Endothelial cell (in vitro differentiated cells): Measurements from ENCODE around the gene SCFD2. TPM values are rescaled to one million over a fixed set of nuclear protein-coding genes. Genes with fewer than 3 reads are reported as not detected.
"Not testable (repeated sequence)": the region's sequence is repeated elsewhere in the genome, so short reads cannot be mapped to it uniquely, and the experiment has no call there.

Experiments used
- DNase-seq: peaks from one replicate; pipeline ENCODE4 v3.0.0; 2021; ENCODE audit warnings: low spot score
- H3K27ac Mint-ChIP-seq: one replicate; pipeline ENCODE4 v1.8.0; 2021; ENCODE audit warnings: mixed read lengths, inconsistent platforms; ENCODE audit not compliant: unreplicated experiment
- H3K27me3 Mint-ChIP-seq: one replicate; pipeline ENCODE4 v1.8.0; 2021; ENCODE audit warnings: mild to moderate bottlenecking, moderate library complexity, mixed read lengths, inconsistent platforms; ENCODE audit not compliant: unreplicated experiment
- H3K36me3 Mint-ChIP-seq: one replicate; pipeline ENCODE4 v1.8.0; 2021; ENCODE audit warnings: mild to moderate bottlenecking, low read depth, mixed read lengths, inconsistent platforms; ENCODE audit not compliant: unreplicated experiment
- H3K4me1 Mint-ChIP-seq: one replicate; pipeline ENCODE4 v1.8.0; 2021; ENCODE audit warnings: mild to moderate bottlenecking, mixed read lengths, inconsistent platforms; ENCODE audit not compliant: unreplicated experiment
- H3K4me3 Mint-ChIP-seq: one replicate; pipeline ENCODE4 v1.8.0; 2021; ENCODE audit warnings: mild to moderate bottlenecking, mixed read lengths, inconsistent platforms; ENCODE audit not compliant: unreplicated experiment
- H3K9me3 Mint-ChIP-seq: one replicate; pipeline ENCODE4 v1.8.0; 2021; ENCODE audit warnings: mixed read lengths, inconsistent platforms; ENCODE audit not compliant: unreplicated experiment
- total RNA-seq: library from RNA; stranded (reverse); fragmentation: NEBNext Ultra II Directional; extraction: Animal tissue kit (Norgen Biotek cat#: 25700); gene quantifications from one replicate; pipeline ENCODE4 v1.2.1, GENCODE V29; 2021; ENCODE audit not compliant: unreplicated experiment
- TF ChIP-seq, protein P1 (sequence below): fragments of 200-600 bp; sonication (generic); IDR thresholded peaks from one replicate; pipeline ENCODE4 v1.5.0; 2021; ENCODE audit warnings: antibody characterized with exemption; ENCODE audit not compliant: unreplicated experiment

Gene SCFD2
- total RNA-seq, 1 donor from 2014 or later, result 13.6 TPM

DNA sequence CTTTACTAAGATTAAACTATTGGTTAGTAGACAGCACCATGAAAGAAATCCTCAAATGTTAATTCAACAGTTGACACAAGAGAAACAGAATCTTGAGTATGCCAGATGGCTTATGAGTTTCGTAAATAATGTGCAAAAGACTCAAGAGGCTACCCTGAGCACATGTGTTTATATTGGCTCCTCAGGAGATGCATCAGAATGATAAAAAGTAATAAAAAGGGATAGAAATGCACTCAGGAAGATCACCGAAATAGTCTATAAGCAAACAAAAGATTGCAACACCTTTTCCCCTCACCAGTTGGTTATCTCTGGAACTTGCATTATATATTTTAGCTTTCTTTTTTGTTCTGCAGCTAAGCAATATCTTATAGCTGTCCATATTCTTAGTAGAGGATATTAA, 84.4 kb downstream of the SCFD2 start:
- H3K36me3 Mint-ChIP-seq, result no peaks in the 10 kb centered on the region
- no peak overlapping the region for H3K4me3 Mint-ChIP-seq
- TF ChIP-seq, protein P1, sequence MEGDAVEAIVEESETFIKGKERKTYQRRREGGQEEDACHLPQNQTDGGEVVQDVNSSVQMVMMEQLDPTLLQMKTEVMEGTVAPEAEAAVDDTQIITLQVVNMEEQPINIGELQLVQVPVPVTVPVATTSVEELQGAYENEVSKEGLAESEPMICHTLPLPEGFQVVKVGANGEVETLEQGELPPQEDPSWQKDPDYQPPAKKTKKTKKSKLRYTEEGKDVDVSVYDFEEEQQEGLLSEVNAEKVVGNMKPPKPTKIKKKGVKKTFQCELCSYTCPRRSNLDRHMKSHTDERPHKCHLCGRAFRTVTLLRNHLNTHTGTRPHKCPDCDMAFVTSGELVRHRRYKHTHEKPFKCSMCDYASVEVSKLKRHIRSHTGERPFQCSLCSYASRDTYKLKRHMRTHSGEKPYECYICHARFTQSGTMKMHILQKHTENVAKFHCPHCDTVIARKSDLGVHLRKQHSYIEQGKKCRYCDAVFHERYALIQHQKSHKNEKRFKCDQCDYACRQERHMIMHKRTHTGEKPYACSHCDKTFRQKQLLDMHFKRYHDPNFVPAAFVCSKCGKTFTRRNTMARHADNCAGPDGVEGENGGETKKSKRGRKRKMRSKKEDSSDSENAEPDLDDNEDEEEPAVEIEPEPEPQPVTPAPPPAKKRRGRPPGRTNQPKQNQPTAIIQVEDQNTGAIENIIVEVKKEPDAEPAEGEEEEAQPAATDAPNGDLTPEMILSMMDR, result no peak
- DNase-seq, result no peak
- peaks cover 2% of the 10 kb centered on the region for H3K27me3 Mint-ChIP-seq
- no peak overlapping the region for H3K27ac Mint-ChIP-seq
- no peaks in the 10 kb centered on the region for H3K4me1 Mint-ChIP-seq
- H3K9me3 Mint-ChIP-seq, result no peaks in the 10 kb centered on the region

GRCh38 chr4:53280846-53281245, 85.0 kb downstream of the SCFD2 start:
- H3K36me3 Mint-ChIP-seq, result no peaks in the 10 kb centered on the region
- H3K27ac Mint-ChIP-seq, result no peak overlapping the region
- no peaks in the 10 kb centered on the region for H3K9me3 Mint-ChIP-seq
- TF ChIP-seq, protein P1, result no peak
- DNase-seq, result no peak
- peaks cover 2% of the 10 kb centered on the region for H3K27me3 Mint-ChIP-seq
- H3K4me3 Mint-ChIP-seq, result no peak overlapping the region
- H3K4me1 Mint-ChIP-seq, result no peaks in the 10 kb centered on the region

GRCh38 chr4:53274609-53275268, 91.1 kb downstream of the SCFD2 start:
- Mint-ChIP-seq H3K4me3 (no peak overlapping the region), H3K4me1 (no peaks in the 10 kb centered on the region), H3K9me3 (no peaks in the 10 kb centered on the region), H3K27ac (no peak overlapping the region), H3K36me3 (no peaks in the 10 kb centered on the region), H3K27me3 (no peaks in the 10 kb centered on the region)
- DNase-seq, result no peak
- TF ChIP-seq, protein P1, result no peak

DNA sequence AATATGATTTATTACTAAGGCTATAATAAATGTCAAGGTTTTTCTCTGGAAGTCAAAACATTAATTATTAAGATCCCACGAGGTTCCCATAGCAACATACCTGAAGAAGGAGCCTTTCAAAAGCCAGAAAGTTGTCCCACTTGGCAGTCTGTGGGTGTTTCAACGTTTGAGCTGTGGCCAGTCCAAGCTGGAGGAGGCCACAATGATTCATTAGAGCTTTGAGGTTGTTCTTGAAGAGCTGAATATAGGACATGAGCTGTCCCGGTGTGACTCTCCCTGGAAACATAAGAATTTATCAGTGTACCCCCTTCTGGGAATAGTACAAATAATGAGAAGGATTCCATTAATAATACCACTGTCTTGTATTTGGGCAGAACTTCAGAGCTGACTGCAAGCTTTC, 92.1 kb downstream of the SCFD2 start:
- no peak overlapping the region for H3K27ac Mint-ChIP-seq
- H3K4me1 Mint-ChIP-seq, result no peaks in the 10 kb centered on the region
- no peaks in the 10 kb centered on the region for H3K27me3 Mint-ChIP-seq
- H3K36me3 Mint-ChIP-seq, result no peaks in the 10 kb centered on the region
- no peak overlapping the region for H3K4me3 Mint-ChIP-seq
- TF ChIP-seq, protein P1, result no peak
- no peaks in the 10 kb centered on the region for H3K9me3 Mint-ChIP-seq
- no peak for DNase-seq

GRCh38 chr4:53267026-53267425, 98.8 kb downstream of the SCFD2 start:
- no peak overlapping the region for H3K27ac Mint-ChIP-seq
- H3K4me3 Mint-ChIP-seq, result no peak overlapping the region
- TF ChIP-seq, protein P1, result no peak
- H3K27me3 Mint-ChIP-seq, result no peaks in the 10 kb centered on the region
- no peak for DNase-seq
- H3K9me3 Mint-ChIP-seq, result peaks cover 6% of the 10 kb centered on the region
- no peaks in the 10 kb centered on the region for H3K4me1 Mint-ChIP-seq
- peaks cover 10% of the 10 kb centered on the region for H3K36me3 Mint-ChIP-seq

GRCh38 chr4:53255986-53256385, 109.9 kb downstream of the SCFD2 start:
- DNase-seq, H3K9me3 Mint-ChIP-seq, H3K27ac Mint-ChIP-seq, H3K4me1 Mint-ChIP-seq, H3K36me3 Mint-ChIP-seq, H3K27me3 Mint-ChIP-seq, H3K4me3 Mint-ChIP-seq: not testable (repeated sequence)
